GM18951 (cell line): ENCODE data around the gene CYP3A5.

Experiments
- POLR2A ChIP-seq: IDR thresholded peaks from 4 replicates; pipeline ENCODE4 v1.6.1; 2011; ENCODE audit warnings: mild to moderate bottlenecking; ENCODE audit not compliant: insufficient read length, insufficient read depth; ENCODE audit errors: extremely low read depth
- in situ Hi-C: fragments of 300-500 bp; cut with MboI; formaldehyde crosslinking; loops from one replicate; pipeline ENCODE4 v1.12.0; 2022; ENCODE audit warnings: low sequenced_read_pairs, mixed read lengths, inconsistent platforms; ENCODE audit not compliant: unreplicated experiment

The CYP3A5 gene

DNA sequence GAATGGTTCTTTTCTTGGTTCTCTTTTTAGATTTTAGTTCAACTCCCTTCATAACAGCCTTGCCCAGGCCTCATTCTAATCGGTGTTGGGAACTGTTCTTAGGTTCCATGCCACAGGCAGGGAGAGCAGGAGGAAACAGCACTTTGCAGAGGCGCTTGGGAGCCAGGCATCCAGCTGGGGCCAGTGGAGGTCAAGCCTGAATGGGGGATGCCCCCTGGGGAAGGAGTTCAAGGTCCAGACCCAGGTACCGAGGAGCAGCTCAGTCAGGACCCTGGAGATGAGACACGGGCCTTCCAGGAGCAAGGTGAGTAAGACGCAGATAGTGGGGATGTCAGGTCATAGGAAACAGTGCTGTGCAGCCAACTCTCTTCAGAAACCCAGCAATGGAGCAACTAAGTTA, 58.5 kb downstream of the CYP3A5 start:
- in situ Hi-C loops: no loop called here
- TF ChIP-seq POLR2A: no peak

DNA sequence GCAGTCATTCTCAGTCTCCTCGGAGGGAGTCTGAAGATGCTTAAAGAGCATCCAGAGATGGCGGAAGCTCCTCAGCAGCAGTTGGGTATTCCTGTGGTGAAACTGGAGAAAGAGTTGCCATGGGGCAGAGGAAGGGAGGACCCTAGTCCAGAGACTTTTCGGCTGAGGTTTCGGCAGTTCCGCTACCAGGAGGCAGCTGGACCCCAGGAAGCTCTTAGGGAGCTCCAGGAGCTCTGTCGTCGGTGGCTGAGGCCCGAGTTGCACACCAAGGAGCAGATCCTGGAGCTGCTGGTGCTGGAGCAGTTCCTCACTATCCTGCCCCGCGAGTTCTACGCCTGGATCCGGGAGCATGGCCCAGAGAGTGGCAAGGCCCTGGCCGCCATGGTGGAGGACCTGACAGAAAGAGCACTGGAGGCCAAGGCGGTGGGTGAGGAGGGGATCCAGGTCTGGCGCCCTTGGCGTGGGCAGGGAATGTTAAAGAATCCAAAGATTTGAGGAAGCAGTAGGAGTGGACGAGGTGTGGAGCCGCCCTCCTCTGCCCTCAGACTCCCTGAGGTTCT, 60.1 kb downstream of the CYP3A5 start:
- no peak for TF ChIP-seq POLR2A
- in situ Hi-C loops: no loop called here

DNA sequence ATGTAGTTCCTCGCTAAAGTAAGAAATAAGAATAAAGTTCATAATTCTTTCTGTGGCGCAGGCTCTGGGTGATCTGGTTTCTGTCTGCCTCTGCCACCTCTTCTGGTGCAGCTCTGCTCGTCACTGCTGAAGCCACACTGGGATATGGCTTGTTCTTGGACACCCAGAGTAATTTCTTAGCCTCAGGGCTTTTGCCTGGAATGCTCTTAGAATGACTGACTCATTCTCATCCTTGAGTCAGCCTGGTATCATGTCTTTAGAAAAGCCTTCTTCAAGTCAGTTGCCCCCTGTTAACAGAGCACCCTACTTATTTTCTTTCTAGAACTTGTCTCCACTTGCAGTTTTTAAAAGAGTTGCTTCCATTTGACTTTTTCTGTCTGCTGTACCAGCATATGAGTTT, 61.1 kb downstream of the CYP3A5 start:
- in situ Hi-C loops: no loop called here
- TF ChIP-seq POLR2A: no peak

DNA sequence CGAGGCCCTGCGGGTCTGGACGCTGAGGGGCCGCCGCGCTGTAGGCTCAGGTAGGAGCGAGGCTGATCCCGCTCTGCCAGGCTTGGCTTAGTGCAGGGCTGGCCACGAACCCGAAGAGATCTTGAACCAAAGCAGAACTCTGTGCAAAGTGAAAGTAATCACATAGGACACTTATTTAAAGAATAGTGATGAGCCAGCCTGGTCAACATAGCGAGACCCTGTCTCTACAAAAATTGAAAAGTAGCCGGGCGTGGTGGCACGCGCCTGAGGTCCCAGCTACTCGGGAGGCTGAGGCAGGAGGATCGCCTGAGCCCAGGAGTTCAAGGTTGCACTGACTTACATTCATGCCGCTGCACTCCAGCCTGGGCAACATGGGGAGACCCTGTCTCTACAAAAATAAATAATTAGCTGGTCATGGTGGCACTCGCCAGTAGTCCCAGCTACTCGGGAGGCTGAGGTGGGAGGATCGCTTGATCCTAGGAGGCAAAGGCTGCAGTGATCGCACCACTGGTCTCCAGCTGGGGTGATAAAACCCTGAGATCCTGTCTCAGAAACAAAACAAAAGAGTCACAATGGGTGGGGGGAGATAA, 62.5 kb downstream of the CYP3A5 start:
- in situ Hi-C loops: no loop called here
- no peak for TF ChIP-seq POLR2A

DNA sequence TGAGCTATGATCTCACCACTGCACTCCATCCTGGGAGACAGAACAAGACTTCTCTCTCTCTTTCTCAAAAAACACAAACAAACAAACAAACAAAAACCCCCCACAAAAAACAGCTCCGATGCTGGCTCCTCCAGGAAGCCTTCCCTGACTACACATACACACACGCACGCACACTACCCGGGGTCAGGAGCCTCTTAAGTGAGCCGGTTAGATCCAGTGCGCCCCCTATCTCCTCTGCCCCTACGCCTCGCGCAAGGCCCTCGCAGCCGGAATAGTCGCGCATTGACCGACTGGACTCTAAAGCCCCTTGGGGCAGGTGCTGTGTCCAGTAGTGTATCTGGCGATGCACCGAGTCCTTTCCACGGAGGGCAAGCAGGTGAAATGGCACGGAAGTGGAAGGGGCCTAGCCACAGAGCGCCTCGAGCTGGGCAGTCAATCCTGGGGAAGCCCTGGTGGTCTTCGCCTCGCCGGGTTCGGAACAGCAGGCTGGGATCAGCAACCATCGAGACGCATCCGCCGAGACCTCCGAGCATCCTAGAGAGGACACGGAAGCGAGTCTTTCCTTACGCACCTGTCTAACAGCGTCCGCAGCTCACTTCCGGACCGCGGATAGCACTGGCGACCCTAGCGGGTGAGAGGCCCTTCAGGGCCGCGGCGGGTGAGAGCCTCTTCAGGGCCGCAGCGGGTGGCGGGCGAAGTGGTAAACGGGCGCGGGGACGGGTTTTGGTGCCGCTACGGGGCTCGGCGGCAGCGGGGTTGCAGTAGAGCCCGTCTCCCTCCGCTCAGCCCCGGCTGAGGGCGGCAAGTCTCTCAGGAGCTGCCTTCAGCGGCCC, 63.2 kb downstream of the CYP3A5 start, which contains the start of gene ZSCAN25:
Gene ZSCAN25 (plus strand): TSS at position 588 of the 833 bp plus-strand sequence. CDS start 2,661 bp downstream, outside the sequence.
- in situ Hi-C loops: no loop called here
- TF ChIP-seq POLR2A: peak; percentile 88

DNA sequence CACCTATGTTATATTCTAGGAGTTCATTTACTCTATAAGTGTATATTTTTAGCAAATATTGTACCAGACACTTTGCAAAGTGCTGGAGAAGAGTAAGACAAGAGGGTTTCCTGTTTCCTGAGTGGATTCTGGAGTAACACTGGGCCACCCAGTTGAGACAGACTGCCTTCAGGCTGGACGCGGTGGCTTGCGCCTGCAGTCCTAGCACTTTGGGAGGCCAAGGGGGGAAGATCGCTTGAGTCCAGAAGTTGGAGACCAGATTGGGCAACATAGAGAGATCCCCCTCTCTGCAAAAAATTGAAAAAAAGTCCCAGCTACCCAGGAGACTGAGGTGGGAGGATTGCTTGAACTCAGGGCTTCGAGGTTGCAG, 63.8 kb downstream of the CYP3A5 start:
- no peak for TF ChIP-seq POLR2A
- in situ Hi-C loops: no loop called here

DNA sequence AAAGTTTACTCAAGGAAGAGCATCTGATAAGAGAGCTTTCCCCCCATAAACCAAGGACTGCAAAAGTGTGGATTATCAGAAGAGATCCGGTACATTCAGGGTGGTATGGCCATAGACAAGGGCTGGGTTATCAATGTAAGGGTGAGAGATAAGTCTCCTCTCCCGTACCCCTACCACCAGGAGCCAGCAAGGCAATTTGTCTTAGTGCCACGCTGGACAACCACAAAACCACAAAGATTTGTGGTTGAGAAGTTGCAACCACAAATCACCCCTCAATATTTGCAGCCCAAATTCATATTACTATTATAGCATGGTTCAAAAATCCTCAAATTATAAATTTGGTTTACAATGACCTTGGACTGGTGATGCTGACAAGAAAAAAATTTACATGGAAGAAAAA, 65.3 kb downstream of the CYP3A5 start:
- no peak for TF ChIP-seq POLR2A
- in situ Hi-C loops: no loop called here

DNA sequence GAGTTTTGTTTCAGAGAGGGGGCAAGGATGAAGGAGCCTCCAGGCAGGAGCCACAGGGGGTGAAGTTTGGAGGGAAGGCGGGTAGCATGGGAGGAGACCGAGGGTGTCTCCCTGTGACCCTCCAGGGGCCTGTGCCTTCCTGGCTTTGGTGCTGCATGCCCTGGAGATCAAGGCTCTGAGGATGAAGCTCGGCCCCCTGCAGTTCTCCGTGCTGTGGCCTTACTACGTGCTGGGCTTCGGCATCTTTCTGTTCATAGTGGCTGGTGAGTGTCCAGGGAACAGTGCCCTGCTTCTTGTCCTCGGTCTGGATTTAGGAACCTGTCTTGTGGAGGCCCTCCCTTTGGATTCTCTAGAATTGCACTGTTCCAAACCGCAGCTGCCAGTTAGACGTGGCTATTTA, 72.2 kb downstream of the CYP3A5 start:
- in situ Hi-C loops: no loop called here
- no peak for TF ChIP-seq POLR2A

DNA sequence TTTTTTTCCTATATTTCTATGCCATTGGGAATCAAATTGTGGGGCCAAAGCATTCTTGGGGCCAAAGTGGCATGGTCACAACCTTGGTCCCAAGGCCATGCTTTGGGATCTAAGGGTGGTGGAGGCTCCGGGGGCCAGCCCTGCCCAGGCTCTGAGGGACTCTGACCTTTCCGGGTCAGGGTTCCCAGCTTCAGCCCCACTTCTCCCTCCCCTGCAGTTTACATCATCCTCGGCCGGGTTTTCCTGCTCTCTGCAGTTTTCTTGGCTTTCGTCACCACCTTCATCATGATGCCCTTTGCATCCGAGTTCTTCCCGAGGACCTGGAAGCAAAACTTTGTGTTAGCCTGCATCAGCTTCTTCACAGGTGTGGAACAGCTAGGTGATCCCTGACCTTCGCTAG, 73.3 kb downstream of the CYP3A5 start:
- in situ Hi-C loops: no loop called here
- no peak for TF ChIP-seq POLR2A

DNA sequence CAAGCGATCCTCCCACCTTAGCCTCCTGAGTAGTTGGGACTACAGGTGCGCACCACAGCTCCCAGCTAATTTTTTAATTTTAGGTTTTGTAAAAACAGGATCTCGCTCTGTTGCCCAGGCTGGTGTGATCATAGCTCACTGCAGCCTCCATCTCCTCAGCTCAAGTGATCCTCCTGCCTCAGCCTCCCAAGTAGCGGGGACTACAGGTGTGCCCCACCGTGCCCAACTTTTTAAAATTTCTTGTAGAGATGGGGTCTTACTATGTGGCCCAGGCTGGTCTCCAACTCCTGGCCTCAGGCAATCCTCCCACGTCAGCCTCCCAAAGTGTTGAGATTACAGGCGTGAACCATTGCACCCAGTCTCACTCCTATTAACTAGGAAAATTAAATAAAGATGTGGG, 74.3 kb downstream of the CYP3A5 start:
- TF ChIP-seq POLR2A: no peak
- in situ Hi-C loops: no loop called here

DNA sequence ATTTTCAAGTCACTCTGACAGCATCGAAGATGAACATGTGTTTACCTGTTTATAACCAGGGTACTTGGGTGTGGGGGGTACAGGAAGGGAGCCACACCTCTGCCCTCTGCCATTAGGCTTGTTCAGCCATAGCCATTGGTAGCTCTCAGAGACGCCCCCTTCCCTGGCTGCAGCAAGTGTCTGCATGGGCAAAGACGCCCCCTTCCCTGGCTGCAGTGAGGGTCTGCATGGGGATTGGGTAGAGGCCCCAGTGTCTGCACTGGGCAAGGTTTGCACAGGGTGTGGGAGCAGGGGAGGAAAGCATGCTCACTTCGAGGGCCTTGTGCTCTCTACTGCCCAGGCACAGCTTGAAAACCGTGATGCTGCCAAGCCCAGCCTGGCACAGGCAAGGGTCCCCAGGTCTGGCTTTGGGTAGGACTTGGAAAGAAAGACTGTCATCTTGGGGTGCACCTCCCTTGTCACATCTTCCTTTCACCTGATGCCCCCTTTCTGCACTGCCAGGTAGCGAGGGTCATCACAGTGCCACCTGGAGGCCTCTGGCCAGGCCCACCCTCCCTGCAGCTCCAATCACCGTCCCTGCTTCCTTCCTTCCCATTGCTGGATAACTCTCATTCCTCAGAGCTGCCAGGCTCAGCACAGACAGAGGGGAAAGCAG, 78.0 kb downstream of the CYP3A5 start:
- TF ChIP-seq POLR2A: no peak
- in situ Hi-C loops: no loop called here

DNA sequence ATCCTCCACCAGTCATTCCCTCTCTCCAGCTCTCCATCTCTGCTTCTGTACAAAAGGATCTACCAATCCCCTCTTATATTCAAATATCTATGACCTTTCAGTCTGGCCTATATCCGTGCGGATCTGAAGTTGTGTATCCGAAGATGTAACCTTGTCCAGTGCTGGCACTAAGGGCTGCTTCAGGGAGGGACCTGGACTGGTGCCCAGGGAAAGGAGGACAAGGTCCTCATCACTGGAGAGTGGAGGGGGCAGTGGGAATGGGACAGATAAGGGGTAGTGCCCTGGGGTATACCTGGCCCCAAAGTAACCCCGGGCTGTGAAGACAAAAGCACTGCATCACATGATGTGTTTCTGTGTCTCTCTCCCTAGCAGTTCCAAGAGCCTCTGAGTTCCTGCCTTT, 80.0 kb downstream of the CYP3A5 start:
- no peak for TF ChIP-seq POLR2A
- in situ Hi-C loops: no loop called here
